Ishikawa (cell line): ENCODE measurements around the gene CUTA.

ENCODE experiments used
- CEBPB ChIP-seq: IDR thresholded peaks from 2 replicates; pipeline ENCODE4 v1.6.1; 2012
- CREB1 ChIP-seq: IDR thresholded peaks from 2 replicates; pipeline ENCODE4 v1.6.1; 2012; ENCODE audit warnings: low read depth
- EGR1 ChIP-seq: IDR thresholded peaks from 2 replicates; pipeline ENCODE4 v1.6.1; 2012
- EP300 ChIP-seq: IDR thresholded peaks from 2 replicates; pipeline ENCODE4 v1.6.1; 2012; ENCODE audit warnings: borderline replicate concordance
- FOXM1 ChIP-seq: IDR thresholded peaks from 2 replicates; pipeline ENCODE4 v1.6.1; 2012; ENCODE audit warnings: low read depth, borderline replicate concordance
- NFIC ChIP-seq: IDR thresholded peaks from 2 replicates; pipeline ENCODE4 v1.6.1; 2012
- RAD21 ChIP-seq: IDR thresholded peaks from 2 replicates; pipeline ENCODE4 v1.6.1; 2012; ENCODE audit warnings: low read depth
- TAF1 ChIP-seq: IDR thresholded peaks from 2 replicates; pipeline ENCODE4 v1.6.1; 2012; ENCODE audit warnings: low read depth, mild to moderate bottlenecking
- TCF12 ChIP-seq: IDR thresholded peaks from 2 replicates; pipeline ENCODE4 v1.6.1; 2012; ENCODE audit warnings: low read depth
- TEAD4 ChIP-seq: IDR thresholded peaks from 2 replicates; pipeline ENCODE4 v1.6.1; 2012
- YY1 ChIP-seq: IDR thresholded peaks from 2 replicates; pipeline ENCODE4 v1.6.1; 2012; ENCODE audit warnings: low read depth
- ZBTB7A ChIP-seq: IDR thresholded peaks from 2 replicates; pipeline ENCODE4 v1.6.1; 2012; ENCODE audit warnings: low read depth
- TF ChIP-seq, protein P1 (sequence below): IDR thresholded peaks from 2 replicates; pipeline ENCODE4 v1.6.1; 2012; ENCODE audit warnings: low read depth, mild to moderate bottlenecking
- TF ChIP-seq, protein P2 (sequence below): IDR thresholded peaks from 2 replicates; pipeline ENCODE4 v1.6.1; 2012
- TF ChIP-seq, protein P3 (sequence below): IDR thresholded peaks from 2 replicates; pipeline ENCODE4 v1.6.1; 2012

CUTA gene, protein sequence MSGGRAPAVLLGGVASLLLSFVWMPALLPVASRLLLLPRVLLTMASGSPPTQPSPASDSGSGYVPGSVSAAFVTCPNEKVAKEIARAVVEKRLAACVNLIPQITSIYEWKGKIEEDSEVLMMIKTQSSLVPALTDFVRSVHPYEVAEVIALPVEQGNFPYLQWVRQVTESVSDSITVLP

DNA sequence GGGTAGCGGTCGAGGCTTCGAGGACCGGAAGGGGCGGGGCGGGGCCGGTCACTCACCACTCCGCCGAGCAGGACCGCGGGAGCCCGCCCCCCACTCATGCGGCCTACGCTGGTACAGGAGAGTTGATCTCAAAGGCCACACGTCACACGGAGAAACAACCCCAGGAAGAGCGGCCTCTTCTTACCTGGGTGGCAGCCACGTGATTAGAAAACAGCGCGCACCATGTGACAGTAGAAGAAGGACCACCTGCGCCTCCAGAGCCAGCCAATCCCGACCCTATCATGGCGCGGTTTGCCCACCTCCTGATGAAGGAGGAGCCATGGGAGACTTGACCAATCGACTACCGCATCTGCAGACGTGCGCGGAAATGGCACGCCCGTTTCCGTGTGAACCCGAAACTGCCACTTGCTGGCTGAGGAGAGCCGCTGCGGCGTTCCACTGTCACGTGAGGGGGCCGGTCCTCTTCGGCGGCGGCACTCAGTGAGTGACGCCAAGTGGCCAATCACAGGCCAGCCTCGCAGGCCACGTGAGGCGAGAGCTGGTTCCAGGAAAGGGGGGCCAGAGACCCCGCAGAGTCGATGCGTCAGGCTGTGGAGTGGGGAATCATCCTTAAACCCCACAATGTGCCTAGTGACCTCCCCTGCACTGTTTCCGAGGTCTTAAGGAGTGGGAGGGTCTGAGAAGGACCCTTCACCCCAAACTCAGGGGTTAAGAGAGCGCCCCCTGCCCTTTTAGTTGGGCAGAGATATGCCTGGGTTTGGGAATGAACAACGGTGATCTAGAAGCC lies at the start of gene CUTA:
CUTA (minus strand) TSS at position 205 of the 787 bp plus-strand sequence; CDS start at position 98, 107 bp downstream.
- no peak; the same call in none of the 2 replicates for TF ChIP-seq CREB1
- TF ChIP-seq TAF1: peak; percentile 35; the same call in 1 of the 2 replicates
- peak; percentile 86; the same call in 1 of the 2 replicates for TF ChIP-seq ZBTB7A
- no peak for TF ChIP-seq FOXM1
- TF ChIP-seq EGR1: no peak
- TF ChIP-seq, protein P1, sequence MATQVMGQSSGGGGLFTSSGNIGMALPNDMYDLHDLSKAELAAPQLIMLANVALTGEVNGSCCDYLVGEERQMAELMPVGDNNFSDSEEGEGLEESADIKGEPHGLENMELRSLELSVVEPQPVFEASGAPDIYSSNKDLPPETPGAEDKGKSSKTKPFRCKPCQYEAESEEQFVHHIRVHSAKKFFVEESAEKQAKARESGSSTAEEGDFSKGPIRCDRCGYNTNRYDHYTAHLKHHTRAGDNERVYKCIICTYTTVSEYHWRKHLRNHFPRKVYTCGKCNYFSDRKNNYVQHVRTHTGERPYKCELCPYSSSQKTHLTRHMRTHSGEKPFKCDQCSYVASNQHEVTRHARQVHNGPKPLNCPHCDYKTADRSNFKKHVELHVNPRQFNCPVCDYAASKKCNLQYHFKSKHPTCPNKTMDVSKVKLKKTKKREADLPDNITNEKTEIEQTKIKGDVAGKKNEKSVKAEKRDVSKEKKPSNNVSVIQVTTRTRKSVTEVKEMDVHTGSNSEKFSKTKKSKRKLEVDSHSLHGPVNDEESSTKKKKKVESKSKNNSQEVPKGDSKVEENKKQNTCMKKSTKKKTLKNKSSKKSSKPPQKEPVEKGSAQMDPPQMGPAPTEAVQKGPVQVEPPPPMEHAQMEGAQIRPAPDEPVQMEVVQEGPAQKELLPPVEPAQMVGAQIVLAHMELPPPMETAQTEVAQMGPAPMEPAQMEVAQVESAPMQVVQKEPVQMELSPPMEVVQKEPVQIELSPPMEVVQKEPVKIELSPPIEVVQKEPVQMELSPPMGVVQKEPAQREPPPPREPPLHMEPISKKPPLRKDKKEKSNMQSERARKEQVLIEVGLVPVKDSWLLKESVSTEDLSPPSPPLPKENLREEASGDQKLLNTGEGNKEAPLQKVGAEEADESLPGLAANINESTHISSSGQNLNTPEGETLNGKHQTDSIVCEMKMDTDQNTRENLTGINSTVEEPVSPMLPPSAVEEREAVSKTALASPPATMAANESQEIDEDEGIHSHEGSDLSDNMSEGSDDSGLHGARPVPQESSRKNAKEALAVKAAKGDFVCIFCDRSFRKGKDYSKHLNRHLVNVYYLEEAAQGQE: no peak
- no peak for TF ChIP-seq RAD21
- TF ChIP-seq, protein P2, sequence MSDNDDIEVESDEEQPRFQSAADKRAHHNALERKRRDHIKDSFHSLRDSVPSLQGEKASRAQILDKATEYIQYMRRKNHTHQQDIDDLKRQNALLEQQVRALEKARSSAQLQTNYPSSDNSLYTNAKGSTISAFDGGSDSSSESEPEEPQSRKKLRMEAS: peak; percentile 97
- TF ChIP-seq, protein P3, sequence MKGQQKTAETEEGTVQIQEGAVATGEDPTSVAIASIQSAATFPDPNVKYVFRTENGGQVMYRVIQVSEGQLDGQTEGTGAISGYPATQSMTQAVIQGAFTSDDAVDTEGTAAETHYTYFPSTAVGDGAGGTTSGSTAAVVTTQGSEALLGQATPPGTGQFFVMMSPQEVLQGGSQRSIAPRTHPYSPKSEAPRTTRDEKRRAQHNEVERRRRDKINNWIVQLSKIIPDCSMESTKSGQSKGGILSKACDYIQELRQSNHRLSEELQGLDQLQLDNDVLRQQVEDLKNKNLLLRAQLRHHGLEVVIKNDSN: peak; percentile 98
- TF ChIP-seq TCF12: no peak
- TF ChIP-seq TEAD4: peak; percentile 26; the same call in 1 of the 2 replicates
- no peak for TF ChIP-seq CEBPB
- peak; percentile 76 for TF ChIP-seq YY1
- no peak for TF ChIP-seq EP300
- TF ChIP-seq NFIC: no peak

DNA sequence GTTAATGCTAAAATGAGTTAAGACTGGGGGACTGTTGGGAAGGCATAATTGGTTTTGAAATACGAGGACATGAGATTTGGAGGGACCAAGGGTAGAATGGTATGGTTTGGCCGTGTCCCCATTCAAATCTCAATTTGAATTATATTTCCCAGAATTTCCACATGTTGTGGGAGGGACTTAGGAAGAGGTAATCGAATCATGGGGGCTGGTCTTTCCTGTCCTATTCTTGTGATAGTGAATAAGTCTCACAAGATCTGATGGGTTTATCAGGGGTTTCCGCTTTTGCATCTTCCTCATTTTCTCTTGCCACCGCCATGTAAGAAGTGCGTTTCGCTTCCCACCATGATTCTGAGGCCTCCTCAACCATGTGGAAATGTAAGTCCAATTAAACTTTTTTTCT lies 49.2 kb upstream of the CUTA start:
- no peak for TF ChIP-seq RAD21

DNA sequence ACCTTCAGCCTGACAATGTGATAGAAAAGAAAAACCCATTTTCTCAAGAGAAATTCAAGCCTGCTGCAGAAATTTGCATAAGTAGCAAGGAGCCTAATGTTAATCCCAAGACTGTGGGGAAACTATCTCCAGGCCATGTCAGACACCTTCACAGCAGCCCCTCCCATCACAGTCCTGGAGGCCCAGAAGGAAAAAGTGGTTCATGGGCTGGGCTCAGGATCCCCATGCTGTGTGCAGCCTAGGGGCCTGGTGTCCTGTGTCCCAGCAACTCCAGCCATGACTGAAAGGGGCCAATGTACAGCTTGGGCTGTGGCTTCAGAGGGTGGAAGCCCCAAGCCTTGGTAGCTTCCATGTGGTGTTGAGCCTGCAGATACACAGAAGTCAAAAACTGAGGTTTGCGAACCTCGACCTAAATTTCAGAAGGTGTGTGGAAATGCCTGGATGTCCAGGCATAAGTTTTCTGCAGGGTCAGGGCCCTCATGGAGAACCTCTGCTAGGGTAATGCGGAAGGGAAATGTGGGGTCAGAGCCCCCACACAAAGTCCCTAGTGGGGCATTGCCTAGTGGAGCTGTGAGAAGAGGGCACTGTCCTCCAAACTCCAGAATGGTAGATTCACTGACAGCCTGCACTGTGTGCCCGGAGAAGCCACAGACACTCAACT lies 48.3 kb upstream of the CUTA start:
- TF ChIP-seq RAD21: no peak
- no peak for TF ChIP-seq CEBPB
- TF ChIP-seq ZBTB7A: no peak
- TF ChIP-seq, protein P1: no peak
- TF ChIP-seq YY1: no peak
- TF ChIP-seq, protein P2: no peak
- TF ChIP-seq CREB1: no peak
- no peak for TF ChIP-seq EGR1
- no peak for TF ChIP-seq NFIC
- TF ChIP-seq FOXM1: no peak
- no peak for TF ChIP-seq TAF1
- TF ChIP-seq TEAD4: no peak
- TF ChIP-seq, protein P3: no peak
- TF ChIP-seq EP300: no peak
- TF ChIP-seq TCF12: no peak

DNA sequence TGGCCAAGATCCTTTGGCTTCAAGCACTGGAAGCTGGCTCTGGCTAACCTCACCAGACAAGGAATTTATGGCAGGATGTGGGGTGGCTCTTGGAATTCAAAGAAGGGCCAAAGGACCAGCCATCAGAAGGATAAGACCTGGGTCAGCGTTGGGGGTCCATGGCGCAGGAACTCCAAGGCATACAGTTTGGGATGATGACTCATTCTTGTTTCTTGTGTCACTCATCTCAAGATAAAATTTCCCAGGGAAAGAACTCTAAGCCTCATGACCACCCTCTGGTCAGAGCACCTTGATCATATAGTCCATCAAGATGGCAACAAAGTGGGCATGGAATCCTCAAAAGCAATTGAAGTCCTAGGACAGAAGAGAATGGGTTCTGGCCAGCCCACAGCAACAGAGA lies 41.3 kb upstream of the CUTA start:
- TF ChIP-seq RAD21 (no peak), TAF1 (no peak), ZBTB7A (no peak), CEBPB (no peak), TEAD4 (no peak), NFIC (no peak)

DNA sequence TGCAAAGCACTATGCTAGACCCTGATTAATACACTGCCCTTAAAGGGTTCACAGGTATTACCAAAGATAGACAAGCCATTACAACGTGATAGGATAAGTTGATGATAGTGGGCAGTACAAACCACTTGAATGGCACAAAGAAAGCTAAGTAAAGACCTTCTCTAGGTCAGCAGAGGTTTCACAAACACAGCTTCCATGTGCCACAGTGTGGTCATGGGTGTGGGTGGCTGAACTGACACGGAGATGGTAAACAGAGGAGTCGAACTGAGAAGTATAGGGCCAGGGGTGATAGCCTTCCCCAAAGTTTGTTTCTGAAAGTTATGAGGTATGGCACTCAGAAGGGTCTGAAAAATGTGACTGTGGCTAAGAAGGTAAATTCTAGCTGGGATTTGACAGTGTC lies 40.8 kb upstream of the CUTA start:
- no peak for TF ChIP-seq EGR1
- TF ChIP-seq RAD21: no peak
- TF ChIP-seq, protein P1: no peak
- TF ChIP-seq, protein P2: no peak
- no peak for TF ChIP-seq CEBPB
- no peak for TF ChIP-seq TCF12
- TF ChIP-seq CREB1: no peak
- no peak for TF ChIP-seq NFIC
- no peak for TF ChIP-seq FOXM1
- TF ChIP-seq TAF1: no peak
- no peak for TF ChIP-seq TEAD4
- TF ChIP-seq, protein P3: no peak
- no peak for TF ChIP-seq ZBTB7A
- no peak for TF ChIP-seq EP300
- TF ChIP-seq YY1: no peak
